Activated naive CD4-positive, alpha-beta T cell treated with anti-CD3 and anti-CD28 coated beads, Interleukin-2, amount 50 U/mL, for 24 hours (primary cell): ENCODE results near the gene FAM72D.
"Not testable (repeated sequence)": the region's sequence is repeated elsewhere in the genome, so short reads cannot be mapped to it uniquely, and the experiment has no call there.

Source experiments
- H3K27ac Mint-ChIP-seq: one replicate; pipeline ENCODE4 v1.8.0; 2021; ENCODE audit warnings: mild to moderate bottlenecking, mixed read lengths
- H3K27me3 Mint-ChIP-seq: one replicate; pipeline ENCODE4 v1.8.0; 2021; ENCODE audit warnings: mixed read lengths
- H3K36me3 Mint-ChIP-seq: one replicate; pipeline ENCODE4 v1.8.0; 2021; ENCODE audit warnings: mixed read lengths
- H3K4me1 Mint-ChIP-seq: one replicate; pipeline ENCODE4 v1.8.0; 2021; ENCODE audit warnings: mixed read lengths
- H3K4me3 Mint-ChIP-seq: one replicate; pipeline ENCODE4 v1.8.0; 2021; ENCODE audit warnings: mild to moderate bottlenecking, mixed read lengths
- H3K9me3 Mint-ChIP-seq: one replicate; pipeline ENCODE4 v1.8.0; 2021; ENCODE audit warnings: mixed read lengths

The FAM72D gene

DNA sequence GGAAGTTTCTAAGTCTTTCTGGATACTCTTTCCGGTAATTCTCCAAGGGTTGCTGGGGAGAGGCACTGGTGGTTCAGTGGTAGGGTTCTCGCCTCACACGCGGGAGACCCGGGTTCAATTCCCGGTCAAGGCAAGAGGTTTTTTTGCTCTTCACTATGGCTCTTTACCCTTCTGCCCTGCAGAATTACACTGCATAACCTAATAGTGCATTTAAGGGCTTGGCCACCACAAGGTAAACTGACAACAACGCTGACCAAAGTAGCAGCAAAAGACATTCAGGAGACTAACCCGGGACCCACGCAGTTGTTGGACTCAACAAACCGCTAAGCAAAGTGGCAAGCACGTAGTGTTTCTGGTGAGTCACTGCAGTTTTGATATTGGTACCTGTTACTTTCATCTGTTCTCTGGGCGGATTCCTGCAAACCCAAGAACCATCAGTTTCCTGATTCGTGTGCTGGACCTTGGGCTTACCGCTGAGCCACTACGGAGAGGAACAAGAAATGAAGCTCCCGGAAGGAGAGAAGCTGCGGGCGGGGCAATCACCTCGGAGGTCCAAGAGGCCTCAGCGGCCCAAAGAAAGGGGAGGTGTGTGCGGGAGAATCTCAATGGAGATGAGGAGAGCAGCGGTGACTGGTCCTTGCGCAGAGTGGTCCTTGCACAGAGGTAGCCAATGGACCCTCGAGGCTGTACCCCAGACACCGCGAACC lies 65.4 kb downstream of the FAM72D start:
- not testable (repeated sequence) for H3K27ac Mint-ChIP-seq, H3K9me3 Mint-ChIP-seq, H3K27me3 Mint-ChIP-seq, H3K36me3 Mint-ChIP-seq, H3K4me1 Mint-ChIP-seq, H3K4me3 Mint-ChIP-seq
